ENCODE data around the gene OLFM2. TPM values are rescaled to one million over a fixed set of nuclear protein-coding genes. Genes with fewer than 3 reads are reported as not detected.

OLFM2 gene
- total RNA-seq, 3 donors from 2014 or later: 7.2 to 42.6 (median 8.8) TPM

- H3K27ac ChIP-seq: no peak overlapping the region
- no peaks in the 10 kb centered on the region for H3K27me3 ChIP-seq
- TF ChIP-seq POLR2AphosphoS5 (IDR thresholded peaks at IDR 0.05) (no peak), CTCF (IDR thresholded peaks at IDR 0.05) (no peak), POLR2A (IDR thresholded peaks at IDR 0.05) (no peak)
- no peak overlapping the region for H3K4me3 ChIP-seq
- peaks cover 7% of the 10 kb centered on the region for H3K36me3 ChIP-seq
- H3K4me1 ChIP-seq: no peaks in the 10 kb centered on the region
- no peak for DNase-seq (ENCODE audit: low spot score in 2 of 2)
- intact Hi-C loops (cut with DNase I; ENCODE audit: low total_unique reads): no loop called here
- no peaks in the 10 kb centered on the region for H3K9me3 ChIP-seq
Observed at GRCh38 chr19:9808855-9809824, 127.2 kb downstream of the OLFM2 start.

- no peak for DNase-seq (ENCODE audit: low spot score in 2 of 2)
- no peak for TF ChIP-seq POLR2AphosphoS5 (IDR thresholded peaks at IDR 0.05)
- TF ChIP-seq POLR2A (IDR thresholded peaks at IDR 0.05): no peak
- no peak for TF ChIP-seq CTCF (IDR thresholded peaks at IDR 0.05)
- no peak overlapping the region for H3K27ac ChIP-seq
- H3K4me3 ChIP-seq: no peak overlapping the region
- no peaks in the 10 kb centered on the region for H3K9me3 ChIP-seq
- intact Hi-C loops (cut with DNase I; ENCODE audit: low total_unique reads): no loop called here
- peaks cover 7% of the 10 kb centered on the region for H3K36me3 ChIP-seq
- no peaks in the 10 kb centered on the region for H3K4me1 ChIP-seq
- H3K27me3 ChIP-seq: no peaks in the 10 kb centered on the region
Observed at GRCh38 chr19:9806803-9807202, 129.5 kb downstream of the OLFM2 start.

Other genes starting within 250 kb of the OLFM2 start
- gene ZNF846, start 167.8 kb downstream of the OLFM2 start, total RNA-seq: 10 to 100 TPM; 10.5 to 26.7 (median 20.8) TPM
- 10 to 100 TPM; 18.7 to 27.1 (median 19.7) TPM for gene FBXL12, start 117.4 kb downstream of the OLFM2 start, total RNA-seq
- 100 to 1,000 TPM; 381 to 489 (median 475) TPM for gene UBL5, start 108.6 kb downstream of the OLFM2 start, total RNA-seq
- gene PIN1, start 101.2 kb downstream of the OLFM2 start, total RNA-seq: 100 to 1,000 TPM in 1 of 3 donors, 10 to 100 TPM in 2; 71.3 to 114 (median 73.4) TPM
- gene COL5A3, start 74.0 kb upstream of the OLFM2 start, total RNA-seq: 10 to 100 TPM in 2 of 3 donors, 1 to 10 TPM in 1; 4.8 to 32.2 (median 12.5) TPM
- not detected for gene RDH8, start 77.0 kb upstream of the OLFM2 start, total RNA-seq
- gene SHFL, start 149.8 kb upstream of the OLFM2 start, total RNA-seq: 10 to 100 TPM; 26.4 to 47.6 (median 34.1) TPM
- gene ANGPTL6, start 166.2 kb upstream of the OLFM2 start, total RNA-seq: under 1 TPM in 2 of 3 donors, not detected in 1; 0.29 to 0.33 TPM
- gene PPAN, start 169.8 kb upstream of the OLFM2 start, total RNA-seq: 10 to 100 TPM; 17.1 to 44.2 (median 35.3) TPM
- gene P2RY11, start 175.2 kb upstream of the OLFM2 start, total RNA-seq: 1 to 10 TPM; 4.0 to 7.2 (median 4.3) TPM
- 100 to 1,000 TPM; 293 to 322 (median 308) TPM for gene EIF3G, start 183.4 kb upstream of the OLFM2 start, total RNA-seq

Data from breast epithelium (tissue), 4 donors.